ENCODE data around the gene STXBP1.

Gene STXBP1

GRCh38 chr9:127721391-127721821 is 109.3 kb downstream of the STXBP1 start:
- Histone ChIP-seq H3K27ac (ENCODE audit: low read depth in 2 of 2, low read length in 2 of 2) (no peak overlapping the region), H3K27me3 (ENCODE audit: control insufficient read depth in 2 of 2, insufficient read depth in 2 of 2, low read length in 2 of 2) (no peaks in the 10 kb centered on the region), H3K4me3 (ENCODE audit: low read length in 2 of 2) (no peak overlapping the region), H3K9ac (ENCODE audit: low read depth in 1 of 2, low read length in 2 of 2) (no peak overlapping the region), H3K36me3 (ENCODE audit: control insufficient read depth in 2 of 2, insufficient read depth in 2 of 2, low read length in 2 of 2) (no peaks in the 10 kb centered on the region), H3K9me3 (ENCODE audit: control insufficient read depth in 2 of 2, low read length in 2 of 2) (no peaks in the 10 kb centered on the region), H3K4me1 (ENCODE audit: control insufficient read depth in 2 of 2, insufficient read depth in 2 of 2, low read length in 2 of 2) (peaks cover 3 to 15% of the 10 kb centered on the region in 2 donors)

GRCh38 chr9:127722055-127722745 is 110.1 kb downstream of the STXBP1 start:
- no peak overlapping the region for H3K9ac ChIP-seq (ENCODE audit: low read depth in 1 of 2, low read length in 2 of 2)
- H3K9me3 ChIP-seq (ENCODE audit: control insufficient read depth in 2 of 2, low read length in 2 of 2): no peaks in the 10 kb centered on the region
- no peak overlapping the region for H3K4me3 ChIP-seq (ENCODE audit: low read length in 2 of 2)
- H3K36me3 ChIP-seq (ENCODE audit: control insufficient read depth in 2 of 2, insufficient read depth in 2 of 2, low read length in 2 of 2): no peaks in the 10 kb centered on the region
- peaks cover 3 to 14% of the 10 kb centered on the region in 2 donors for H3K4me1 ChIP-seq (ENCODE audit: control insufficient read depth in 2 of 2, insufficient read depth in 2 of 2, low read length in 2 of 2)
- H3K27me3 ChIP-seq (ENCODE audit: control insufficient read depth in 2 of 2, insufficient read depth in 2 of 2, low read length in 2 of 2): no peaks in the 10 kb centered on the region
- no peak overlapping the region for H3K27ac ChIP-seq (ENCODE audit: low read depth in 2 of 2, low read length in 2 of 2)

GRCh38 chr9:127723013-127723412 is 110.9 kb downstream of the STXBP1 start:
- no peak overlapping the region for H3K27ac ChIP-seq (ENCODE audit: low read depth in 2 of 2, low read length in 2 of 2)
- peaks cover 3 to 14% of the 10 kb centered on the region in 2 donors for H3K4me1 ChIP-seq (ENCODE audit: control insufficient read depth in 2 of 2, insufficient read depth in 2 of 2, low read length in 2 of 2)
- no peaks in the 10 kb centered on the region for H3K27me3 ChIP-seq (ENCODE audit: control insufficient read depth in 2 of 2, insufficient read depth in 2 of 2, low read length in 2 of 2)
- H3K4me3 ChIP-seq (ENCODE audit: low read length in 2 of 2): no peak overlapping the region
- no peaks in the 10 kb centered on the region for H3K9me3 ChIP-seq (ENCODE audit: control insufficient read depth in 2 of 2, low read length in 2 of 2)
- no peak overlapping the region for H3K9ac ChIP-seq (ENCODE audit: low read depth in 1 of 2, low read length in 2 of 2)
- H3K36me3 ChIP-seq (ENCODE audit: control insufficient read depth in 2 of 2, insufficient read depth in 2 of 2, low read length in 2 of 2): no peaks in the 10 kb centered on the region

- H3K4me1 ChIP-seq (ENCODE audit: control insufficient read depth in 2 of 2, insufficient read depth in 2 of 2, low read length in 2 of 2): peaks cover 3 to 14% of the 10 kb centered on the region in 2 donors
- H3K9me3 ChIP-seq (ENCODE audit: control insufficient read depth in 2 of 2, low read length in 2 of 2): no peaks in the 10 kb centered on the region
- no peak overlapping the region for H3K27ac ChIP-seq (ENCODE audit: low read depth in 2 of 2, low read length in 2 of 2)
- no peaks in the 10 kb centered on the region for H3K27me3 ChIP-seq (ENCODE audit: control insufficient read depth in 2 of 2, insufficient read depth in 2 of 2, low read length in 2 of 2)
- no peak overlapping the region for H3K4me3 ChIP-seq (ENCODE audit: low read length in 2 of 2)
- no peak overlapping the region for H3K9ac ChIP-seq (ENCODE audit: low read depth in 1 of 2, low read length in 2 of 2)
- H3K36me3 ChIP-seq (ENCODE audit: control insufficient read depth in 2 of 2, insufficient read depth in 2 of 2, low read length in 2 of 2): no peaks in the 10 kb centered on the region
Measured at GRCh38 chr9:127723444-127723843, 111.4 kb downstream of the STXBP1 start.

- Histone ChIP-seq H3K27me3 (ENCODE audit: control insufficient read depth in 2 of 2, insufficient read depth in 2 of 2, low read length in 2 of 2) (no peaks in the 10 kb centered on the region), H3K36me3 (ENCODE audit: control insufficient read depth in 2 of 2, insufficient read depth in 2 of 2, low read length in 2 of 2) (no peaks in the 10 kb centered on the region), H3K4me3 (ENCODE audit: low read length in 2 of 2) (no peak overlapping the region), H3K27ac (ENCODE audit: low read depth in 2 of 2, low read length in 2 of 2) (no peak overlapping the region), H3K9me3 (ENCODE audit: control insufficient read depth in 2 of 2, low read length in 2 of 2) (no peaks in the 10 kb centered on the region), H3K4me1 (ENCODE audit: control insufficient read depth in 2 of 2, insufficient read depth in 2 of 2, low read length in 2 of 2) (peaks cover 3 to 14% of the 10 kb centered on the region in 2 donors), H3K9ac (ENCODE audit: low read depth in 1 of 2, low read length in 2 of 2) (peak overlapping the region in 1 of 2 donors; percentile 33)
Measured at GRCh38 chr9:127724012-127724411, 111.9 kb downstream of the STXBP1 start.

- Histone ChIP-seq H3K9me3 (ENCODE audit: control insufficient read depth in 2 of 2, low read length in 2 of 2) (no peaks in the 10 kb centered on the region), H3K4me1 (ENCODE audit: control insufficient read depth in 2 of 2, insufficient read depth in 2 of 2, low read length in 2 of 2) (peaks cover 3 to 13% of the 10 kb centered on the region in 2 donors)
Measured at GRCh38 chr9:127726871-127727270, 114.8 kb downstream of the STXBP1 start.

GRCh38 chr9:127728808-127729207 is 116.7 kb downstream of the STXBP1 start:
- Histone ChIP-seq H3K9ac (ENCODE audit: low read depth in 1 of 2, low read length in 2 of 2) (no peak overlapping the region), H3K27me3 (ENCODE audit: control insufficient read depth in 2 of 2, insufficient read depth in 2 of 2, low read length in 2 of 2) (no peaks in the 10 kb centered on the region), H3K4me3 (ENCODE audit: low read length in 2 of 2) (no peak overlapping the region), H3K27ac (ENCODE audit: low read depth in 2 of 2, low read length in 2 of 2) (no peak overlapping the region), H3K36me3 (ENCODE audit: control insufficient read depth in 2 of 2, insufficient read depth in 2 of 2, low read length in 2 of 2) (peaks cover 0 to 5% of the 10 kb centered on the region in 2 donors), H3K9me3 (ENCODE audit: control insufficient read depth in 2 of 2, low read length in 2 of 2) (no peaks in the 10 kb centered on the region), H3K4me1 (ENCODE audit: control insufficient read depth in 2 of 2, insufficient read depth in 2 of 2, low read length in 2 of 2) (peaks cover 1 to 8% of the 10 kb centered on the region in 2 donors)

More at GRCh38 chr9:127726871-127727270, 114.8 kb downstream of the STXBP1 start:
- no peaks in the 10 kb centered on the region for H3K27me3 ChIP-seq (ENCODE audit: control insufficient read depth in 2 of 2, insufficient read depth in 2 of 2, low read length in 2 of 2)
- peaks cover 0 to 5% of the 10 kb centered on the region in 2 donors for H3K36me3 ChIP-seq (ENCODE audit: control insufficient read depth in 2 of 2, insufficient read depth in 2 of 2, low read length in 2 of 2)
- H3K4me3 ChIP-seq (ENCODE audit: low read length in 2 of 2): no peak overlapping the region
- H3K27ac ChIP-seq (ENCODE audit: low read depth in 2 of 2, low read length in 2 of 2): no peak overlapping the region
- no peak overlapping the region for H3K9ac ChIP-seq (ENCODE audit: low read depth in 1 of 2, low read length in 2 of 2)

- H3K9me3 ChIP-seq (ENCODE audit: control insufficient read depth in 2 of 2, low read length in 2 of 2): no peaks in the 10 kb centered on the region
- H3K4me3 ChIP-seq (ENCODE audit: low read length in 2 of 2): no peak overlapping the region
- H3K4me1 ChIP-seq (ENCODE audit: control insufficient read depth in 2 of 2, insufficient read depth in 2 of 2, low read length in 2 of 2): peaks cover 6 to 7% of the 10 kb centered on the region in 2 donors
- peaks cover 0 to 5% of the 10 kb centered on the region in 2 donors for H3K36me3 ChIP-seq (ENCODE audit: control insufficient read depth in 2 of 2, insufficient read depth in 2 of 2, low read length in 2 of 2)
- H3K27me3 ChIP-seq (ENCODE audit: control insufficient read depth in 2 of 2, insufficient read depth in 2 of 2, low read length in 2 of 2): no peaks in the 10 kb centered on the region
- no peak overlapping the region for H3K9ac ChIP-seq (ENCODE audit: low read depth in 1 of 2, low read length in 2 of 2)
- H3K27ac ChIP-seq (ENCODE audit: low read depth in 2 of 2, low read length in 2 of 2): no peak overlapping the region
Measured at GRCh38 chr9:127729522-127730256, 117.6 kb downstream of the STXBP1 start.

- H3K9ac ChIP-seq (ENCODE audit: low read depth in 1 of 2, low read length in 2 of 2): no peak overlapping the region
- H3K27ac ChIP-seq (ENCODE audit: low read depth in 2 of 2, low read length in 2 of 2): no peak overlapping the region
- H3K4me1 ChIP-seq (ENCODE audit: control insufficient read depth in 2 of 2, insufficient read depth in 2 of 2, low read length in 2 of 2): peaks cover 5 to 7% of the 10 kb centered on the region in 2 donors
- no peaks in the 10 kb centered on the region for H3K9me3 ChIP-seq (ENCODE audit: control insufficient read depth in 2 of 2, low read length in 2 of 2)
- H3K36me3 ChIP-seq (ENCODE audit: control insufficient read depth in 2 of 2, insufficient read depth in 2 of 2, low read length in 2 of 2): peaks cover 0 to 5% of the 10 kb centered on the region in 2 donors
- H3K4me3 ChIP-seq (ENCODE audit: low read length in 2 of 2): no peak overlapping the region
- H3K27me3 ChIP-seq (ENCODE audit: control insufficient read depth in 2 of 2, insufficient read depth in 2 of 2, low read length in 2 of 2): no peaks in the 10 kb centered on the region
Measured at GRCh38 chr9:127730262-127730661, 118.2 kb downstream of the STXBP1 start.

- no peak overlapping the region for H3K9ac ChIP-seq (ENCODE audit: low read depth in 1 of 2, low read length in 2 of 2)
- H3K27ac ChIP-seq (ENCODE audit: low read depth in 2 of 2, low read length in 2 of 2): no peak overlapping the region
- H3K4me1 ChIP-seq (ENCODE audit: control insufficient read depth in 2 of 2, insufficient read depth in 2 of 2, low read length in 2 of 2): peaks cover 8 to 9% of the 10 kb centered on the region in 2 donors
- H3K4me3 ChIP-seq (ENCODE audit: low read length in 2 of 2): no peak overlapping the region
- H3K9me3 ChIP-seq (ENCODE audit: control insufficient read depth in 2 of 2, low read length in 2 of 2): no peaks in the 10 kb centered on the region
- peaks cover 0 to 5% of the 10 kb centered on the region in 2 donors for H3K36me3 ChIP-seq (ENCODE audit: control insufficient read depth in 2 of 2, insufficient read depth in 2 of 2, low read length in 2 of 2)
- no peaks in the 10 kb centered on the region for H3K27me3 ChIP-seq (ENCODE audit: control insufficient read depth in 2 of 2, insufficient read depth in 2 of 2, low read length in 2 of 2)
Measured at GRCh38 chr9:127730799-127731410, 118.8 kb downstream of the STXBP1 start.

All from mucosa of rectum (tissue), 2 donors.